Psoas muscle (tissue), 8 donors: Measurements from ENCODE around the gene FBXO8. TPM values are rescaled to one million over a fixed set of nuclear protein-coding genes. Genes with fewer than 3 reads are reported as not detected.

Source experiments
- ATAC-seq, 4 donors: fragments of 200-7000 bp; cut with Tn5 transposase; one replicate each; pipeline ENCODE4 v1.9.1; 2020; ENCODE audit warnings: moderate library complexity in 3 of 4, mild to moderate bottlenecking in 2 of 4
- DNase-seq, 2 donors: peaks; one replicate each; pipeline ENCODE4 v3.0.0-alpha.2; 2020
- H3K27ac ChIP-seq: fragments of 200-600 bp; one replicate; pipeline ENCODE4 v1.8.0; 2022
- H3K27me3 ChIP-seq, 3 donors: fragments of 200-600 bp in 1 of 3; one replicate each; pipeline versions ENCODE4 v1.6.1 to v1.8.0; 2013 to 2022; ENCODE audit warnings: low read length in 2 of 3, mild to moderate bottlenecking in 2 of 3, moderate library complexity in 1 of 3; ENCODE audit not compliant: insufficient read depth in 3 of 3
- H3K36me3 ChIP-seq, 2 donors: fragments of 200-600 bp in 1 of 2; one replicate each; pipeline versions ENCODE4 v1.6.1 to v1.8.0; 2013 to 2022; ENCODE audit warnings: low read depth in 1 of 2, mild to moderate bottlenecking in 1 of 2, moderate library complexity in 1 of 2; ENCODE audit not compliant: insufficient read depth in 1 of 2
- H3K4me1 ChIP-seq: fragments of 200-600 bp; one replicate; pipeline ENCODE4 v1.8.0; 2022
- H3K4me3 ChIP-seq: fragments of 200-600 bp; one replicate; pipeline ENCODE4 v1.8.0; 2022; ENCODE audit warnings: mild to moderate bottlenecking
- H3K9me3 ChIP-seq: fragments of 200-600 bp; one replicate; pipeline ENCODE4 v1.8.0; 2022
- WGBS, 3 donors: extraction: QIAGEN DNeasy Blood & Tissue Kit; methylation state at CpG; one replicate each; pipeline versions ENCODE4 v1.1.6 to v1.1.7; 2013; 5-methylcytosine and 5-hydroxymethylcytosine counted together
- intact Hi-C, 2 donors: fragments of 100-400 bp; cut with DNase I; formaldehyde crosslinking; loops; one replicate each; pipeline versions ENCODE4 v1.11.0 to v1.14.2; 2022
- polyA plus RNA-seq, 3 donors: library from polyadenylated mRNA; stranded (reverse); fragments of 200-250 nt; gene quantifications; one replicate each; pipeline ENCODE4 v1.2.3, GENCODE V29; 2013
- total RNA-seq, 4 donors: library from RNA; stranded (reverse); fragmentation: NEBNext Ultra II Directional in 2 of 4; extraction: Animal tissue kit (Norgen Biotek cat#: 25700) in 2 of 4; gene quantifications; one replicate each; pipeline versions ENCODE4 v1.2.1 to v1.2.4, GENCODE V29; 2021 to 2023
- TF ChIP-seq, protein P1 (sequence below): fragments of 200-600 bp; IDR thresholded peaks from one replicate; pipeline ENCODE4 v1.8.0; 2022; ENCODE audit warnings: antibody characterized with exemption
- donor health status: healthy with polysubstance abuse.
- donor health status: DM: no; HTN: no; CAD: no; lungs with moderate emphysema.
- donor health status: Bipolar disorder and iron deficiency.
- donor health status: healthy.
- donor health status: DM: yes; HTN: yes; CAD: no.
- donor health status: DM: no; HTN: no; CAD: no.
- donor health status: DM: no; HTN: no; CAD: no.
- donor health status: DM: yes; HTN: yes; CAD: no.

The FBXO8 gene
- total and polyA plus RNA-seq, 7 donors: 7.2 to 21.4 (median 10.2) TPM

- Histone ChIP-seq H3K36me3 (no peaks in the 10 kb centered on the region), H3K9me3 (no peaks in the 10 kb centered on the region), H3K4me3 (no peak overlapping the region), H3K4me1 (peaks cover 25% of the 10 kb centered on the region), H3K27me3 (peaks cover 5 to 76% (median 24%) of the 10 kb centered on the region in 3 donors), H3K27ac (no peak overlapping the region)
- TF ChIP-seq, protein P1, sequence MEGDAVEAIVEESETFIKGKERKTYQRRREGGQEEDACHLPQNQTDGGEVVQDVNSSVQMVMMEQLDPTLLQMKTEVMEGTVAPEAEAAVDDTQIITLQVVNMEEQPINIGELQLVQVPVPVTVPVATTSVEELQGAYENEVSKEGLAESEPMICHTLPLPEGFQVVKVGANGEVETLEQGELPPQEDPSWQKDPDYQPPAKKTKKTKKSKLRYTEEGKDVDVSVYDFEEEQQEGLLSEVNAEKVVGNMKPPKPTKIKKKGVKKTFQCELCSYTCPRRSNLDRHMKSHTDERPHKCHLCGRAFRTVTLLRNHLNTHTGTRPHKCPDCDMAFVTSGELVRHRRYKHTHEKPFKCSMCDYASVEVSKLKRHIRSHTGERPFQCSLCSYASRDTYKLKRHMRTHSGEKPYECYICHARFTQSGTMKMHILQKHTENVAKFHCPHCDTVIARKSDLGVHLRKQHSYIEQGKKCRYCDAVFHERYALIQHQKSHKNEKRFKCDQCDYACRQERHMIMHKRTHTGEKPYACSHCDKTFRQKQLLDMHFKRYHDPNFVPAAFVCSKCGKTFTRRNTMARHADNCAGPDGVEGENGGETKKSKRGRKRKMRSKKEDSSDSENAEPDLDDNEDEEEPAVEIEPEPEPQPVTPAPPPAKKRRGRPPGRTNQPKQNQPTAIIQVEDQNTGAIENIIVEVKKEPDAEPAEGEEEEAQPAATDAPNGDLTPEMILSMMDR: no peak
- DNase-seq: no peak
- WGBS, 3 donors: 24 to 35% (median 31%) methylated on average over 5 of the region's 5 CpGs
- intact Hi-C loops: no loop called here
- no peak for ATAC-seq
Observed at GRCh38 chr4:174212061-174212460, 71.4 kb downstream of the FBXO8 start.

- no peak overlapping the region for H3K4me3 ChIP-seq
- peaks cover 5 to 72% (median 20%) of the 10 kb centered on the region in 3 donors for H3K27me3 ChIP-seq
- ATAC-seq (no peak), DNase-seq (no peak)
- intact Hi-C loops: no loop called here
- no peaks in the 10 kb centered on the region for H3K9me3 ChIP-seq
- 17 to 32% (median 27%) methylated on average over 23 of the region's 23 CpGs for WGBS, 3 donors
- H3K36me3 ChIP-seq: no peaks in the 10 kb centered on the region
- H3K27ac ChIP-seq: no peak overlapping the region
- peaks cover 23% of the 10 kb centered on the region for H3K4me1 ChIP-seq
- TF ChIP-seq, protein P1: no peak
Observed at GRCh38 chr4:174211622-174212044, 71.8 kb downstream of the FBXO8 start.

DNA sequence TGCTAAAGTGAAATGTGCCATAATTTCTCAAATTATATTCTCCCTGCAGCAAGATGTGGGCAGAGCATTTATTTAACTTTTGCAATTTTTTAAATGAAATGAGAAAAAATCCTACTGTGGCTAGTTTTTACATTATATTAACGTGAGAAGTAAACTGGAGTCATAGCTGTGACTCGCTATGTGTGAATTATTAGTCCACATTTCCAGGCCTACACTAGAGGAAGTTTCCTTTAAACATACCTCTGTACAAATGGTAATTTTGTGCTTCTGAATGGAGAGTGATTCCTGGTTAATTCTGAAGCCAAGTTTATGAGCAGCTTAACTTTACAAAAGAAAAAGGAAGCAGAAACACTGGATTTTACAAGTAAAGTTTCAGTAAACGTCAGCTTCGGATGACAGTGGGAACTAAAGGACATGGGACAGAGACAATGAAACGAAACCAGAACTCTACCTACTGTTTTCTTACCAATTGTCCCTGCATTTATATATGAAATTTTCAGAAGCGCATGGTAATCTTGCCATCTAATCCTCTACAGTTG is 72.4 kb downstream of the FBXO8 start:
- WGBS, 3 donors: 84 to 91% (median 90%) methylated on average over 6 of the region's 6 CpGs
- no peak overlapping the region for H3K4me3 ChIP-seq
- no peak overlapping the region for H3K27ac ChIP-seq
- intact Hi-C loops: no loop called here
- H3K4me1 ChIP-seq: peaks cover 17% of the 10 kb centered on the region
- no peak for ATAC-seq
- H3K27me3 ChIP-seq: peaks cover 5 to 66% (median 17%) of the 10 kb centered on the region in 3 donors
- no peaks in the 10 kb centered on the region for H3K9me3 ChIP-seq
- no peaks in the 10 kb centered on the region for H3K36me3 ChIP-seq
- DNase-seq: no peak
- TF ChIP-seq, protein P1: no peak

GRCh38 chr4:174210354-174210753 is 73.1 kb downstream of the FBXO8 start:
- no peak for ATAC-seq
- no peaks in the 10 kb centered on the region for H3K9me3 ChIP-seq
- DNase-seq: no peak
- peaks cover 5 to 59% (median 17%) of the 10 kb centered on the region in 3 donors for H3K27me3 ChIP-seq
- no peak overlapping the region for H3K27ac ChIP-seq
- no peaks in the 10 kb centered on the region for H3K36me3 ChIP-seq
- H3K4me1 ChIP-seq: peaks cover 10% of the 10 kb centered on the region
- intact Hi-C loops: no loop called here
- no peak overlapping the region for H3K4me3 ChIP-seq
- TF ChIP-seq, protein P1: no peak
- 77 to 84% (median 83%) methylated on average over 2 of the region's 2 CpGs for WGBS, 3 donors

DNA sequence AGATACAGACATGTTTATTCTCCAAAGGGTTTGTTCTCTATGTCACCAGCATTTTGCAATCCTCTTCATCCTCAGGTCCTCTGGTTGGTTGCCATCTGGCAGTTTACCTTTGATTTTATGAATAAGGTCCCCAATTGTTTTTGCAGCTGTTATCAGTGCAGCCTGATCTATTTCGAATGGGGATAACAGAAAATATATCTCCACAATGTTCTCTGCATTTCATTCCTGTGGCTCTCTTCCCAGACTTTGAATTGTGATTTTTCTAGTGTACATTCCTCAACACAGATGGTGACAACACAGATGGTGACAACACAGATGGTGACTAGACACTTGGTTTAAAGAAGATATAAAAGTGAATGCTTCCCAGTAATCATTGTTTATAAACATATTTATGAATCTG is 74.1 kb downstream of the FBXO8 start:
- Histone ChIP-seq H3K36me3 (no peaks in the 10 kb centered on the region), H3K4me3 (no peak overlapping the region), H3K9me3 (no peaks in the 10 kb centered on the region), H3K27me3 (peaks cover 2 to 49% (median 12%) of the 10 kb centered on the region in 3 donors), H3K27ac (no peak overlapping the region), H3K4me1 (peaks cover 3% of the 10 kb centered on the region)
- ATAC-seq (no peak), DNase-seq (no peak)
- WGBS, 3 donors: 4 to 13% (median 7%) methylated on average over 1 of the region's 1 CpG
- TF ChIP-seq, protein P1: no peak
- intact Hi-C loops: no loop called here
